GM12878 (cell line): ENCODE data around the gene STK40. TPM values are rescaled to one million over a fixed set of nuclear protein-coding genes. Genes with fewer than 3 reads are reported as not detected.

ENCODE experiments used
- ATAC-seq: fragments of 200-7000 bp; cut with Tn5 transposase; 3 replicates; pipeline ENCODE4 v1.9.1; 2020; ENCODE audit warnings: mild to moderate bottlenecking, moderate library complexity
- BruUV-seq: library from RNA; stranded (reverse); fragments of 400-500 nt; replicated peaks from 2 replicates; lab custom pipeline; 2021; lab: Mats Ljungman, UMichigan
- CTCF ChIA-PET: fragments of 300-600 bp; sonication (Branson Sonifier 250); formaldehyde crosslinking; extraction: SDS; loops from one replicate; lab custom pipeline; 2021; ENCODE audit warnings: inconsistent platforms; lab: Yijun Ruan, JAX
- POLR2A ChIA-PET: fragments of 350-600 bp; formaldehyde crosslinking; extraction: SDS; loops from one replicate; lab custom pipeline; 2021; ENCODE audit warnings: inconsistent platforms; lab: Charles Lee
- RAD21 ChIA-PET: fragments of 300-600 bp; sonication (Branson Sonifier 250); formaldehyde crosslinking; loops from one replicate; lab custom pipeline; 2023; ENCODE audit warnings: antibody characterized with exemption; ENCODE audit not compliant: unreplicated experiment; lab: Charles Lee
- SMC1A ChIA-PET: fragments of 300-600 bp; sonication (Branson Sonifier 250); formaldehyde crosslinking; loops from one replicate; lab custom pipeline; 2023; ENCODE audit not compliant: unreplicated experiment, uncharacterized antibody; lab: Charles Lee
- DNase-seq: peaks from one replicate; pipeline ENCODE4 v3.0.0-alpha.2; 2011; ENCODE audit warnings: low read depth, low spot score
- FAIRE-seq: peaks from 3 replicates; lab custom pipeline; 2011; peaks lifted over from hg19 to GRCh38; lab: Jason Lieb, UNC
- H2AFZ ChIP-seq: 2 replicates; pipeline ENCODE4 v1.6.0; 2011; ENCODE audit warnings: low read depth, low read length, control low read depth; ENCODE audit not compliant: control insufficient read depth
- H3K27ac ChIP-seq: 2 replicates; pipeline ENCODE4 v1.5.1; 2011; ENCODE audit warnings: control low read depth; ENCODE audit not compliant: control insufficient read depth, insufficient read depth
- H3K27me3 ChIP-seq, 2 experiments: replicated peaks in 1 of 2; 2 replicates each; pipeline versions ENCODE4 v1.6.0 to v1.6.1; 2011; ENCODE audit warnings: low read length in 1 of 2; ENCODE audit not compliant: control insufficient read depth in 2 of 2, insufficient read depth in 2 of 2
- H3K36me3 ChIP-seq, 2 experiments: 2 replicates each; pipeline ENCODE4 v1.5.1; 2011; ENCODE audit warnings: low read length in 1 of 2; ENCODE audit not compliant: control insufficient read depth in 2 of 2, insufficient read depth in 2 of 2
- H3K4me1 ChIP-seq: 2 replicates; pipeline ENCODE4 v1.6.1; 2011; ENCODE audit warnings: mild to moderate bottlenecking, low read length, moderate library complexity, mixed read lengths; ENCODE audit not compliant: control insufficient read depth, insufficient read depth
- H3K4me2 ChIP-seq: 2 replicates; pipeline ENCODE4 v1.6.0; 2011; ENCODE audit warnings: control low read depth; ENCODE audit not compliant: control insufficient read depth, insufficient read depth
- H3K4me3 ChIP-seq: fragments of 200-600 bp; sonication (generic); 2 replicates; pipeline ENCODE4 v1.5.1; 2016
- H3K79me2 ChIP-seq: 2 replicates; pipeline ENCODE4 v1.6.0; 2011; ENCODE audit warnings: low read length; ENCODE audit not compliant: control insufficient read depth, insufficient read depth
- H3K9ac ChIP-seq: 2 replicates; pipeline ENCODE4 v1.8.0; 2011; ENCODE audit warnings: low read length, control low read depth, mixed read lengths; ENCODE audit not compliant: control insufficient read depth, insufficient read depth
- H3K9me3 ChIP-seq: replicated peaks from 3 replicates; pipeline ENCODE4 v1.5.1; 2011; ENCODE audit warnings: mild to moderate bottlenecking, low read length; ENCODE audit not compliant: control insufficient read depth, insufficient read depth
- H4K20me1 ChIP-seq: 2 replicates; pipeline ENCODE4 v1.6.0; 2011; ENCODE audit not compliant: control insufficient read depth, insufficient read depth
- CBFB ChIP-seq: IDR thresholded peaks from 2 replicates; pipeline ENCODE4 v1.6.1; 2016; ENCODE audit warnings: antibody characterized with exemption, low read depth
- DPF2 ChIP-seq: fragments of 450-650 bp; IDR thresholded peaks from 2 replicates; pipeline ENCODE4 v1.6.1; 2017; ENCODE audit warnings: mild to moderate bottlenecking
- NFIC ChIP-seq: IDR thresholded peaks from 2 replicates; pipeline ENCODE4 v1.6.1; 2012; ENCODE audit warnings: low read depth, mild to moderate bottlenecking, inconsistent platforms, low read length, moderate library complexity
- SMAD1 ChIP-seq: fragments of 450-650 bp; IDR thresholded peaks from 2 replicates; pipeline ENCODE4 v1.6.1; 2018; ENCODE audit warnings: mild to moderate bottlenecking, low read depth; ENCODE audit not compliant: partially characterized antibody
- SPI1 ChIP-seq: IDR thresholded peaks from 2 replicates; pipeline ENCODE4 v1.6.1; 2011; ENCODE audit warnings: low read depth, mild to moderate bottlenecking, low read length, moderate library complexity, borderline replicate concordance; ENCODE audit not compliant: insufficient read depth
- WGBS: methylation state at CpG from one replicate; pipeline ENCODE4 v1.1.6; 2016; ENCODE audit warnings: low lambda C conversion rate; ENCODE audit not compliant: insufficient replicate concordance, insufficient coverage; ENCODE audit errors: missing lambda C conversion rate; 5-methylcytosine and 5-hydroxymethylcytosine counted together
- in situ Hi-C: fragments of 300-500 bp; cut with MboI; formaldehyde crosslinking; loops from 9 replicates; pipeline ENCODE4 v1.14.3; 2018; ENCODE audit warnings: mixed read lengths
- intact Hi-C: fragments of 100-400 bp; cut with micrococcal nuclease; formaldehyde crosslinking; loops from one replicate; pipeline ENCODE4 v1.14.2; 2022; ENCODE audit not compliant: unreplicated experiment
- polyA plus RNA-seq, 11 experiments: library from polyadenylated mRNA; depleted of rRNA in 4 of 11; unstranded in 6 of 11; stranded (reverse) in 5 of 11; fragments of >200 nt; fragmentation: Nextera tagmentation in 4 of 11; fragmentation: Illumina TruSeq in 1 of 11; extraction: Ambion mirVana in 4 of 11; extraction: Trizol in 1 of 11; gene quantifications; 1 replicate in 1 of 11; 2 replicates in 10 of 11; pipeline versions ENCODE4 v1.2.1 to v1.2.3, GENCODE V29; 2011 to 2016; ENCODE audit warnings: inconsistent platforms in 2 of 11, missing spikeins in 2 of 11, low read depth in 1 of 11
- total RNA-seq, 4 experiments: library from RNA; depleted of rRNA in 3 of 4; stranded (reverse); fragments of >200 nt in 3 of 4; fragmentation: Illumina TruSeq in 1 of 4; extraction: Trizol in 1 of 4; gene quantifications; 2 replicates each; pipeline versions ENCODE4 v1.2.1 to v1.2.3, GENCODE V29; 2013 to 2021

Gene STK40
- total and polyA plus RNA-seq, 10 of the 15 experiments (the other 5 are each of a cell fraction or from before 2014, with no cell fraction given), result 0.27 to 51.0 (median 29.5) TPM

GRCh38 chr1:36377791-36378492 is 7.8 kb downstream of the STK40 start:
- no peaks in the 10 kb centered on the region for H3K9me3 ChIP-seq
- peak overlapping the region; percentile 49 for H2AFZ ChIP-seq
- DNase-seq, result no peak
- in situ Hi-C loops, result no loop called here
- H3K4me2 ChIP-seq, result 0 out of 2 replicates have a peak overlapping the region, but pooled peaks have one; percentile 4
- H3K36me3 ChIP-seq, result 0 out of 4 replicates have a peak, but pooled peaks cover 0 to 7% of the 10 kb centered on the region in 2 experiments
- 80% methylated on average over 4 of the region's 4 CpGs for WGBS
- BruUV-seq, result no TSS peak
- no peaks in the 10 kb centered on the region for H3K27me3 ChIP-seq
- H3K4me3 ChIP-seq, result no peak overlapping the region
- 0 out of 2 replicates have a peak, but pooled peaks have one; percentile 4 for TF ChIP-seq SPI1
- no peak for TF ChIP-seq NFIC
- RAD21 ChIA-PET, result interaction anchor here (0.8 to 0.9 kb wide), 2 partner anchors 9 to 35 kb away, joined by 3 to 5 read pairs; no protein-coding TSS in a partner anchor
- CTCF ChIA-PET, result interaction anchor here (0.6 to 1.8 kb wide), 4 partner anchors 9 to 281 kb away, joined by 3 to 5 read pairs (median 4); no protein-coding TSS in a partner anchor
- H4K20me1 ChIP-seq, result no peaks in the 10 kb centered on the region
- POLR2A ChIA-PET, result interaction anchor here (0.7 to 1.6 kb wide), 5 partner anchors 9 to 71 kb away, joined by 3 to 9 read pairs (median 4); no protein-coding TSS in a partner anchor
- no peak; the same call in 2 of the 3 replicates for ATAC-seq
- H3K27ac ChIP-seq, result peak overlapping the region; percentile 43
- intact Hi-C loops, result no loop called here
- SMC1A ChIA-PET, result interaction anchor here (0.6 to 1.2 kb wide), 3 partner anchors 9 to 19 kb away, joined by 3 to 4 read pairs (median 3); partner anchors contain the start of gene LSM10
- FAIRE-seq, result peak; percentile 70
- peaks cover 68% of the 10 kb centered on the region for H3K79me2 ChIP-seq
- no peak overlapping the region; the same call in 1 of the 2 replicates for H3K9ac ChIP-seq
- peaks cover 31% of the 10 kb centered on the region for H3K4me1 ChIP-seq

- RAD21 ChIA-PET, result interaction anchor here (0.6 to 1.4 kb wide), 3 partner anchors 25 to 119 kb away, joined by 3 to 10 read pairs (median 4); partner anchors contain the start of gene LSM10
- H2AFZ ChIP-seq, result no peak overlapping the region
- no TSS peak for BruUV-seq
- H3K9me3 ChIP-seq, result no peaks in the 10 kb centered on the region
- POLR2A ChIA-PET, result interaction anchor here (0.5 to 1.0 kb wide), 9 partner anchors 18 to 861 kb away, joined by 3 to 7 read pairs (median 4); partner anchors contain the start of genes MRPS15 and THRAP3
- ATAC-seq (no peak), FAIRE-seq (no peak), DNase-seq (no peak)
- in situ Hi-C loops (no loop called here), intact Hi-C loops (no loop called here)
- 77% methylated on average over 3 of the region's 3 CpGs for WGBS
- TF ChIP-seq CBFB, result no peak
- TF ChIP-seq DPF2, result no peak
- no peak for TF ChIP-seq SMAD1
- H3K27ac ChIP-seq, result peak overlapping the region; percentile 97
- peaks cover 51% of the 10 kb centered on the region for H3K4me1 ChIP-seq
- H3K9ac ChIP-seq, result no peak overlapping the region
- H3K36me3 ChIP-seq, result 0 out of 4 replicates have a peak, but pooled peaks cover 0 to 3% of the 10 kb centered on the region in 2 experiments
- H3K4me3 ChIP-seq, result no peak overlapping the region
- no peaks in the 10 kb centered on the region for H3K27me3 ChIP-seq
- H4K20me1 ChIP-seq, result no peaks in the 10 kb centered on the region
- CTCF ChIA-PET, result interaction anchor here (1.1 to 1.4 kb wide), 2 partner anchors 12 to 48 kb away, joined by 3 read pairs; no protein-coding TSS in a partner anchor
- H3K4me2 ChIP-seq, result no peak overlapping the region
- SMC1A ChIA-PET, result interaction anchor here (0.8 kb wide), 2 partner anchors 13 to 223 kb away, joined by 3 read pairs; partner anchors contain the start of gene TRAPPC3
- H3K79me2 ChIP-seq, result peaks cover 45% of the 10 kb centered on the region
These were observed 13.1 kb downstream of the STK40 start for GRCh38 chr1:36372617-36373016.
